AG20443 (cell line): ENCODE results near the gene IGF1.

ENCODE experiments used
- DNase-seq: peaks from one replicate; pipeline ENCODE4 v3.0.0; 2012; ENCODE audit warnings: low spot score, mixed read lengths

IGF1 gene

DNA sequence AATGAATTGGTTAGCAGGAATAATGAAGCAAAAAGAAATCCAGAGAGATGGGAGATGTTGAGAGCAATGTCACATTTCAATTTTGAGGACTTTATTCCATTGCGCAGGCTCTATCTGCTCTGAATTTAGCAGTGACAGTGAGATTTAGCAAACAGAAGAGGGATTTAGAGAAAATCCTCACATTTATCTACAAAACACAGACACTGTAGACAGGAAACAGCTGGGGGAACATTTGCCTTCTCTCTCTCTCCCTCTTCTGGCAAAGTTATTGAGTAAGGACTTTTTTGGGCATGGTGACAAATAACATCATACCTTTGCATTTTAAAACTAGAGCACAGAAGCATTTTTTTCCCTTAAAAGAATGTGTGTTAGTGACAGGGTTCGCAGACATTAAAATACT lies at the start of gene IGF1:
TSS of gene IGF1 (minus strand) at position 158 of the 400 bp plus-strand sequence. CDS start 182 bp downstream, outside the sequence.
- DNase-seq: peak; percentile 40

DNA sequence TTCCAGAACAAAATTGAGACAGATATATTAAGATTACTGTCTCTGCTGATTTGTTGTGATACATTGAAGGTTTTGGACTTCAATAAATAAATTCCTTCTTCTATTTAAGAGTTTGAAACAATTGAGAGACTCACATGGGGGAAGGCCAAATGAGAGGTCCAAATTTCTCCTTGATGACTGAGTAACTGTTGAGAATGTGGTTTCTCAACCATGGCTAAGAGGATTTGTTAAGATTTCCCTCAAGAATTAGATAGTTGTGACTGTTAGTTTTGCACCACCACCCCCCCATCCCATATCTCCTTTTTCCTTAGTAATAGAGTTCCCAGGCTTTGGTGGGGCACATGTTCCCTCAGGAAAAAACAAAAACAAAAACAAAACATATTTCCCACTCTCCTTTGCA lies 47.7 kb upstream of the IGF1 start:
- peak; percentile 33 for DNase-seq

DNA sequence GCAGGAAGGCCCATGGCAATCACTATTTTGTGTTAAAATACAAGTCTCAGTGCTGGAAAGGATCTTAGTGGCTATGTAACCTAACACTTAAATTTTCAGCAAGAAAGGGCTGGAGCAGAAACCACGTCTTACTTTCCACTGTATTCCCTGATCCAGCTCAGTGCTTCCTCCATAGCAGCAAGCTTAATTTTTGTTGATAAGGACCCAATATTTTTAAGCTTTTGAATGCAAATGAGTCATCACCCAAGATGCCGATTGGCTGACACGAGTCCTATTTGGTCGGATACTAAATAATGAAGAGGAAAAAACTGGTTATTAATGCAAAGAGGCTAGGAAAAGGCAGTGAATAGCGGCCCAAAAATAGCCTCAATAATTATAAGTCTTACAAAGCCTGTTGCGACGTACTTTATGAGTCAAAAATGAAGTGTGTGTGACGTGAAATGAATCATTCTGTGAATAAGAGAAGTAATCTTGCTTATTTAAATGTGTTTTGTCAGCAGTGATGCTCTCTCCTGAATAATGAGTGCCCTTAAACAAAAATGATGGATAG lies 46.9 kb upstream of the IGF1 start:
- DNase-seq: peak; percentile 42

DNA sequence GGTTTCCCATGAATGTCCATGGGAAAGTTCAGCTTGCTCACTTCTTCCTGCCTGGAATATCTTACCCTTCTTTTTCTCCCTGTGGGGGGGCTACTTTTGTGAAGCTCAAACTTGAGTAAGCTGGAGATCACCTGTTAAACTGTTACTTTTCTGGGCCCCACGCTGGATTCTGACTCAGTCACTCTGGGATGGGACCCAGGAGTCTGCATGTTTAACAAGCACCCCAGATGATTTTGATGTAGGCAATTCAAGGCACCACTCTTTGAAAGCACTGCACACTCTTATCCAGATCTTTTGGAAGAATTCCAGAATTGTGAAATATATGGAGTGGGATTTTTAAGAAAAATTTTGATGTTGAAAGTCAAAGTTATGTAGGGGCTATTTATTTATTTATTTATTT lies 46.3 kb upstream of the IGF1 start:
- DNase-seq: peak; percentile 18

DNA sequence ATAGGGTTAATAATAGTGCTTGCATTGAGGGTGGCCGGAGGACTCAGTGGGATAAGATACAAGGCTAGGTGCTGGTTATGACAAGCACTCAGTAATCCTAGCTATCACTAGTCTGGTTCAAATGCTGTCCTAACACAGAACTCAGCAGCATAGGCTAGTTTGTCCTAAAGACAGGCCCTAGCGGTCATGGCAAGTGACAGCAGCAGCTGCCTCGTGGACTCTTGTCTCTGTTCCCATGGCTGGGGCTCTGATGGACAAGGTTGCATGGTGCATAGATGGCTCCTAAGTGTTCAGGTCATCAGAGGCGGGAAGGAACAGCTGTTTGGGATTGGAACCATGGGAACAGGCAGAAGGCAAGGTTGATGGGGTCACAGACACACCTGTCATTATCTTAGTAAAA lies 42.4 kb upstream of the IGF1 start:
- no peak for DNase-seq

DNA sequence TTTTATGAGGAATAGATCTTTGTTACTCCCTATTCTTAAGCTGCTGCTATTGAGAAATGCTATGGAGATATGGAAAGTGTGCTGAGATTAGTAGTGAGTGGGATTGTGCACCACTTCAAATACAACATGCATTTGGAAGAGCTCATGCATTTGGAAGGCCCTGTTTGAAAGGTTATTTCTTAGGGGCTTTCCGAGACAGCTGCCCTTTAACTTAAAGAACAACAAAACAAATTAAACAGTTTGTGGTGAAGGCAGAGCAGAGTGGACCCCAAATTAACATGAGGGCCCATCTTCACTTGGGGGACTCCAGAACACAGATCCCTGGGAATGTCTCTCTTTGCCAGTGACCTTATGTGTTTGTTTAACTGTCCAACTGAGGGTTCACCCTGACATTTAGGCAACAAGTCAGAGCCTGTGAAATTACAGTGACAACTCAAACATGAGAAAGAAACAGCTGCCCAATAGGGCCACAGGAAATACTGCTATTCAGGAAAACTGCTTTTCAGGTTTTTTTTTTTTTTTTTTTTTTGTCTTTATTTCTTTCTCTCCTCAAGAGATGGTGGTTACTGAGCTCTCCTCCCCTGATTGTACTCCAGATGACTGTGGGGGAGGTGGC lies 41.4 kb upstream of the IGF1 start:
- DNase-seq: no peak

DNA sequence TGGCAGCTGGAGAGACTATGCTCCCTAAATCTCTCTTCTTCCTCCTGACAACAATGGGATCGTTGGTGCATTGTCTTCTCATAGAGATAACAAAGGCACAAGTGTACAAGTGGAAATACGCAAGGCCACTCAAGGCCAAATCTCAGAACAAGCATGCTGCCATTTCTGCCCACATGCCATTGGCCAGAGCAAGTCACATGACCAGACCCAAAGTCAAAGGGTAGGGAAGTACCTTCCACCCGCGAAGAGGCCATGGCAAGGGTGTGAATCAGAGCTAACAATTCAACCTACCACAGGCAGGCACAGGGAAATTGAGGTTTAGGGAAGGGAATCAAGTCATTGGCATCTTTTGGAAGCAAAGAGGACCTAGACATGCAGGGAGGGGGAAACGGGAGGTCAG lies 38.5 kb upstream of the IGF1 start:
- DNase-seq: no peak

DNA sequence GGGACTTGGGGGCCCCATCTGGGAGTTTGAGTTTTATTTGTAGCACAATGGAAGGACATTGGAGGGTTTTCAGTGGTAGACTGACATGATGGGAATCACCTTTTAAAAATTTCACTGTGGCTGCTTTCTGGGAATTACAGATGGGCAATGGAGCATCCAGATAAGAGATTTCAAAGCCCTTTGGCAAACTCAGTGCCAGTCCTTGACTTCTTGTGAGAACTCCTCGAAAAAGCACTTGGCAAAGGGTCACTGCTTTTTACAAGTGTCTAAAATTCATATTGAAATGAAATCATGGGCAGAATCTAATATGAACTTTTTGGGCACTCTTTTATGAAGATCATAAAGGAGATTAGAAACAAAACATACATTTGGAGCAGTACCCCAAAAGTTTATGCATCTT lies 34.3 kb upstream of the IGF1 start:
- no peak for DNase-seq

DNA sequence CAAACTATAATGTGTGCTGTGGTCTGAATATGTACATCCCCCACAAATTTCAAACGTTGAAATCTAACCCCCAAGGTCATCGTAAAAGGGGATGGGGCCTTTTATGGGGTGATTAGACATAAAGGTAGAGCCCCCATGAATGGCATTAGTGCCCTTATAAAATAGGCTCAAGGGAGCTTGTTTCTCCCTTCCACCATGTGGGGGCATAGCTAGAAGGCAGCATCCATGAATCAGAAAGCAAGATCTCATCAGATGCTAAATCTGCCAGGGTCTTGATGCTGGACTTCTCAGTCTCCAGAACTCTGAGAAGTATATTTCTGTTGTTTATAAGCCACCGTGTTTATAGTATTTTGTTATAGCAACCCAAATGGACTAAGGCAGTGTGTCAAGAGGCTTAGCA lies 33.4 kb upstream of the IGF1 start:
- no peak for DNase-seq

DNA sequence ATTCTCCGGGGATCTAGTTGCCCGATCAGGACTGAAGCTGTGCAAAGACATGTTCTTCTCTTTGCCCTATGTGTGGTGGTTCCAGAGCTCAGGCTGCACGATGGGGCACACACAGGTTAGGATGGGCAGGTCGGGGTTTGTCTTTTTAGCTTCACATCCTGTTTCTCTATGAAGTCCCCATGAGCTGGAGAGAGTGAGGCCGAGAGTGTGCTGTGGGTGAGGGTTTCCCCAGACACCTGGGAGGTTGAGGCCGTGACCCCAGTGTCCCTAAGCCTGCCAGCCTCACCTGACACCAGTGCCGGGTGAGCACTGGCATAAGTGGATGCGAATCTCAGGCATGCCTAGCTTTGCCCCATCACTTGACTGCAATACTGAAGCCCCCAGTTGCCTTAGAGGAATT lies 32.9 kb upstream of the IGF1 start:
- DNase-seq: no peak

DNA sequence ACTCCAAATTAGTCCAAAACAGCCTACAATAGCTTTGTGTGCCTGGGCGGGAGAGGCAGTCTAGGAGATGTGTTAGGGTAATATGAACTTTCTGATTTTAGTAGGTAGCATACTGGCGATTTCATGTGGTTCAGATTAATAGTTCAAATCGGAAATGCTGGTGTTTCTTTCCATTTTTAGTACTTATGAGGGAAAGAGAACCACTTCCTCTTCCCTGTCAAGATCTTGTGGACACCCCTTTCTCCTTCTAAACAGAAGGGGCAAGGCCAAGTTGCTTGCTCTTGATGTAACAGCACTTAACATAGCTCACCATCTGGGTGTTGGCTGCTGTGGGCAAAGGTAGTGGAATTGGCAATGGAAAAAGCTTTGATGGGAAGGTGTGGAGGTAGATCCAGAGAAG lies 32.2 kb upstream of the IGF1 start:
- no peak for DNase-seq

DNA sequence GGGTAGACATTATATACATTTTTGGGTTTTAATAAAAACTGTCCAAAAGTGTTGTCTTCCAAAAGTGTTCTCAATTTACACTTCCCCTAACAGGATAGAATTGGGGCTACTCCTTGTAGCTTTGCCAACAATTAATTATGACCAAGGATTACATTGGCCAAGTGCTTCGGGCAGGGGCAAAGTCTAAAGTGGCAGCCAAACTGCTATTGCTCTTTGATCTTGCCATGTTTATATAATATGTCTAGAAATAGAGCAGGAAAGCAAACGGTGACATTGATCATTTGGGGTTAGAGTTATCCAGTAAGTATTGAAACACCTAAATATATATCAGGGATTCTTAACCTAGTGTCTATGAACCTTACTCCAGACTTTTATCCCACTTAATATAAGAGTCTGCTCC lies 31.2 kb upstream of the IGF1 start:
- no peak for DNase-seq

DNA sequence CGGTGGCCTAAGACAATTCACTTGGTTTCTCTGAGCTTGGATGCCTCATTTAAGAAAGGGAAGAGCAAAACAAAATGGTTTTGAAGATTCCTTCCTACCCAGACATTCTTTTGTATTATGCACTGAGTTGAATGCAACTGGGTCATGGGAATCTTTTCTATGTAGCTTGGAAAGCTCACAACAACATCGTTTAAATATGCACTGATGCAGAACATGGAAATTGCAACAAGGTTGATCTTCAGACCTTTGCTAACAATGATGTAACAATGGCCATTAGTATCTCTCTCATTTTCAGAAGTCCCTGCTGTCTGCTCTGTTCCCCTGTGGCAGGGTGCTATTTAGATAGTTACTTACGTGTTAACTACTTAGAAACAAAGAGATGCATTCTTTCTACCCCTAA lies 30.1 kb upstream of the IGF1 start:
- DNase-seq: no peak

DNA sequence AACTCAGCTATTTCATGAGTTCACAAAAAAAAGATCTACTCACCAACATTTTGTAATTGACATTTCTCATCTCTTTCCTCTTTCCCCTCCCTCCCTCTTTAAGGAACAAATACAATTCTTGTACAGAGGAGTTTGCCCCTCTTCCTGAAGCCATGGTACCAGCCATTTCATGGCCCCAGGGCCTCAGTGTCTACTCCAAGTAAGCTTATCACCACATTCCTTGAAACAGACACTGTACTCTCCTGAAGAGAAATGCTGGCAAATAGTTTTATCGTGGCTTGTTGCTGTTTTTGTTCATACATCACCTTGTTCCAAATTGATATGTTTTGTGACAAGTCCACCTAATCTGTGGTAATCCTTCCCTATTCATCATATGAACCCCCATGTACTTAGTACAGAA lies 29.7 kb upstream of the IGF1 start:
- no peak for DNase-seq

DNA sequence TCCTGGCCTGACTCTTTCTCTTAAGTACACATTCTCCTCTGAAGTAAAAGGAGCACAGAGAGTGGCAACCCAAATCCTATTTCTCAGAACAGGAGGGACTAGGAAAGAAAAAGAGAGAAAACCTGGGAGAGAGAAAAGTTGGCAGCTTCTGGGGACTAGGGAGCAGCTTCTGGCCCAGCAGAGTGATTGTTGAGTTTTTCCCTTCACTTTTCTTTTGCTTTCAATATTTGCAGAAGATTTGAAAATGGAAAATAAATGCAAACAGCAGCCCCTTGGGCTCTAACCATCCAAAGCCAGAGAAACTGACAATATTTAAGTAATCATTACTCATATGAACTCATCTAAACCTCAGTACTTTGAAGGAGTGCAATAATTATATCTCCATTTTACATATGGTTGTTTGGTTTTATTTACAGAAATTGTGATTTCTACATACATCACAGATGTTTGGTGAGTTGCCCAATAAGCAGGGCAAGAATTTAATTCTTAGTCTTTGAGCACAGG lies 28.8 kb upstream of the IGF1 start:
- DNase-seq: no peak

DNA sequence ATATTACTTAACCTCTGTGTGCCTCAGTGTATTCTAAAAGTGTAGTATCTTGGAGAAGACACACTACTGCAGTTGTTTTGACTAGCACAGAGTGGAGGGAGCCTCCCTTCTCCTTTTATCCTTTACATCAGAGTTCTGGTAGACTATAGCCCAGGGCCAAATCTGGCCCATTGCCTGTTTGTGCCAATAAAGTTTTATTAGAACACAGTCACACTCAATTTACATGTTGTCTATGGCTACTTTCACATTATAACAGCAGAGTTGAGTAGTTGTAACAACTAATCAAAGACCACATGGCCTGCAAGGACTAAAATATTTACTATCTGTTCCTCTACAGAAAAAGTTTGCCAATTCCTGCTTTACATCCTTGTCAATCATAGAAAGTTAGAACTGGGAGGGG lies 27.7 kb upstream of the IGF1 start:
- no peak for DNase-seq

DNA sequence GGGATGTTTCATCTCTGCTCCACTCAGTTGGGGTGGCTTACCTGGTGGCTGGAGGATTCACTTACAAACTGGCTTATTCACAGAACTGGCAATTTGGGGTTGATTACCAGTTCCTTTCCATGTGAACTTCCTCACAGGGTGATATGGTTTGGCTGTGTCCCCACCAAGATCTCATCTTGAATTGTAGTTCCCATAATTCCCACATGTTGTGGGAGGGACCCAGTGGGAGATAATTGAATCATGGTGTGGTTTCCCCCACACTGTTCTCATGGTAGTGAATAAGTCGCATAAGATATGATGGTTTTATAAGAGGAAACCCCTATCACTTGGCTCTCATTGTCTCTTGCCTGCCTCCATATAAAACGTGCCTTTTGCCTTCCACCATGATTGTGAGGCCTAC lies 26.9 kb upstream of the IGF1 start:
- DNase-seq: no peak

DNA sequence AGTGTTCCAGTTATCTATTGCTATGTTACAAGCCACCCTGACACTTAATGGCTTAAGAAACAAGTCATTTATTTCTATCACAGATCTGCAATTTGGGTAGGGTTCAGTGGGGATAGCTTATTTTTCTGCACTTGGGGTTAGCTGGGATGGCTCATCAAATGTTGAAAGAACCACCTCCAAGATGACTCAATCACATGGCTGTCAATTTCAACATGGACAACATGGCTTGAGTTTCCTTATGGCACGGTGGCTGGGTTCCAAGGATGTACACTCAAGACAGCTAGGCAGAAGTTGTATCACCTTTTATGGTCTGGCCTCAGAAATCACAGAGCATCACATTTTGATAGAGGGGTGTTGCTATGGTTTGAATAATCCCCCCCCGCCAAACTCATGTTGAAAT lies 24.5 kb upstream of the IGF1 start:
- no peak for DNase-seq

DNA sequence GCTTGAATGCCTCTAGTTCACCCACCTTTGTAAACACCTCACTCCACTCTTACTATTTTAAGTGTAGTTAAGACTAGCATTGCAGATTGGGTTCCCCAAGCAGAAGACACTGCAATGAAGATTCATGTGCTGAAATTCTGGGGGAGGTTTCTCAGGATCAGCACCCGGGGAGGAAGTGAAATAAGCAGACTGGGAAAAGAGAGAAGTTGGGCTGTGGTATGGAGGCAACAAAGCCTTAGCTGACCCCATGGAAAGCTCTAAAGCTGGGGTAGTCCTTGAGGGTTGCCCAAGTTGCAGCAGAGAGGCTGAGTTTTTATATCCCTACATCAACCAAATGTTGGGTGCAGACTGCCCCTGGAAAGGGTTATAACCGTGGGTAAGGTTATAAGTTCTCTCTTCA lies 23.9 kb upstream of the IGF1 start:
- DNase-seq: no peak

DNA sequence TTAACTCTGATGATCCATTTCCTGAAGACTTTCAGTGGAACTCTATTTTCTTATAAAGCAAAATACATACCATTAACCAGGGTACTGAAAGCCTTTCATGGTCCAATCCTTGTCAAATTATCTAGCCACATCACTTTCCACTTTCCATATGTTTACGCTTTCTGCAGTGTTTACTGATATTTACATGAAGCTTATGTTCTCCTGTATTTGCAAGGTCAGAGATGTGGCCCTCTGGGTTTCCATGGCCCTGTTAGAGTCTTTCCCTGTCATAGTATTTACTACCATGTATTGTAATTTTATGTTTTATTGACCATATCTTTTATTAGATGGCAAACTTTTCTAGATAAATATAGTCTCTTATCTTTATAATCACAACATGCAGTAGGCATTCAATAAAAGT lies 23.5 kb upstream of the IGF1 start:
- DNase-seq: no peak

DNA sequence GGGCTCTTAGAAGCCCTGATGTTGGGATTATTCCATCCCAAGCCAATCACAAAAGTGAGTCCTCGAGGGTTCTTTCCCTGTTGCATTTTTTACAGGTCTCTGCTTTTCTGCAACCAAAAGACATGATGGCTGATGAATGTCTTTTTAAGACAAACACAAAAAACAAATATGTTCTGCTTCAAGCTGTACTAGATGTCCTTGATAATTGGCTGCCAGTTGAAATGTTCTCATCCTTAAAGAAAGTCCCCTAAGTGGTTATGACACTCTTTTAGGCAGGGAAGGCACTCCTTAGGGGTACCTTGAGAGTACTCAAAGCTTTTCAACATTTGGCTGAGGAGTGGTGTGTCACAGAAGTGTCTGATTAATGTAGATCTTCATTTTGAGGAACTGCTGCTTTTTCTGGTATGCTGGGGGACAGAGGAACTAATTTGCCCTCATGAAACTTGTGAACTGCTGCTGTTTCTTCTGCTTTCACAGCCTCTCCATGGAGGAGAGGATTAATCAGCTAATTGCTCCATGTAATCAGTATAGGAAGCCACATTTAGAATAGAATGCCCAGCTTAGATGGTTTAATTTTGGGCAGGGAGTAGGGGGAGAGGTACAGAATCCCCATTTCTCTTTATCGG lies 22.8 kb upstream of the IGF1 start:
- no peak for DNase-seq

DNA sequence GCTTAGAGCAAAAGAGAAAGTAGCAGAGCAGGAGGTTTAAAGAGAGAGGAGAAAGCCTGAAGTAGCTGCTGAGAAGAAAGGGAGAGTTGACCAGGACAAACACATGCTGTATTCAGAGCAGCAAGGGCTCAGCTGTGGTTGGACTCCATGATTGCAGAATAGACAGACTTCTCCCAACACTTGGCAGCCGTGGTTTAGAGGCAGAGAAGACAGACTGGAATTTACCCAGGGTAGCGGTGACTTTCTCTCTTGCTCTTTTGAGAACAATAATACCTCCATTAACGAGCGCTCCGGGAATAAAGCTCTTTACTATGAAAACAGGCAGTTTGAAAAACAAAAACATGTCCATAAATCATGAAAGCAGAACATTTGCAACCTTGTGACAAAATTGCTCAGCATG lies 21.4 kb upstream of the IGF1 start:
- DNase-seq: no peak

DNA sequence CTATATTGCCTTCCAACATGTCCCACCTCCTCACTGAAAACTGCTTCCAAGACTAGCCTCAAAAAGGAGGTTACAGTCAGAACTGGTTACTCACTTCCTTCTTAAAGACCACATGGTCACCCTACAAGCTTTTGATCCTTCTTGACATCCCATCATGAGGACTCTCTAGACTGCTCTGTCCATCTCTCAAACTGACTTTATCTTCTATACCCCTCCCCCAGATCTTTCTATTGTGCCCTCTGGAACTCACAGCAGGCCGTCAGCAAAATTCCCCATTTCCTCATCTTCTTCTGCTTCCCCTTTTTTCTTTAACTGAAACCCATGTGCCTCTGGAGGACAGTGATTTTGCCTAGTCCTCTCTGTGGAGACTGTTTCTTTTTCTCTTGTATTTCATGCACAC lies 18.1 kb upstream of the IGF1 start:
- DNase-seq: no peak

DNA sequence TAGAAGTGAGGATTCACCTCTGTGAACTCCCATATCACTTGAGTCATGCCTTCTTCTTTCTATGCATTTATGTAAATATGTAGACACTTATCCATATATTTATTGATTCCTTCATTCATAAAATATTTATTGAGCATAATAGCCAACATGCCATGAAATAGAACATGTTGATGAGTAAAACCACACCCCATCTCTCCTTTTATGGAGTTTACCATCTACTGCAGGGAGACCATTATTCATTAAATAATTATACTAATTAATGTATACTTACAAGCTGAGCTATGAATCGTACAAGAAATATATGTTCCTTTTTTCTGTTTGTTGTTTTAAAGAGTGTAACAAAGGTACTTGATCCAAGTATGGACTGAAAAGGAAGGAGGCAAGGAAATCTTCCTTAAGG lies 17.4 kb upstream of the IGF1 start:
- no peak for DNase-seq
